Astrocyte of the spinal cord (primary cell): ENCODE results near the gene YY1.

Source experiments
- DNase-seq: peaks from one replicate; pipeline ENCODE4 v3.0.0; 2011; ENCODE audit warnings: low read depth, low spot score
- H3K4me3 ChIP-seq: 2 replicates; pipeline ENCODE4 v1.5.1; 2011; ENCODE audit warnings: low read depth, mild to moderate bottlenecking, low read length, moderate library complexity
- in situ Hi-C: cut with HindIII; loops from 2 replicates; pipeline ENCODE4 v1.10.0; 2017; ENCODE audit warnings: low sequenced_read_pairs
- TF ChIP-seq, protein P1 (sequence below): IDR thresholded peaks from 2 replicates; pipeline ENCODE4 v1.5.1; 2012; ENCODE audit warnings: low read depth, mild to moderate bottlenecking, low read length, inconsistent platforms

YY1 gene

GRCh38 chr14:100323942-100324307, 85.0 kb downstream of the YY1 start:
- H3K4me3 ChIP-seq: no peak overlapping the region
- TF ChIP-seq, protein P1, sequence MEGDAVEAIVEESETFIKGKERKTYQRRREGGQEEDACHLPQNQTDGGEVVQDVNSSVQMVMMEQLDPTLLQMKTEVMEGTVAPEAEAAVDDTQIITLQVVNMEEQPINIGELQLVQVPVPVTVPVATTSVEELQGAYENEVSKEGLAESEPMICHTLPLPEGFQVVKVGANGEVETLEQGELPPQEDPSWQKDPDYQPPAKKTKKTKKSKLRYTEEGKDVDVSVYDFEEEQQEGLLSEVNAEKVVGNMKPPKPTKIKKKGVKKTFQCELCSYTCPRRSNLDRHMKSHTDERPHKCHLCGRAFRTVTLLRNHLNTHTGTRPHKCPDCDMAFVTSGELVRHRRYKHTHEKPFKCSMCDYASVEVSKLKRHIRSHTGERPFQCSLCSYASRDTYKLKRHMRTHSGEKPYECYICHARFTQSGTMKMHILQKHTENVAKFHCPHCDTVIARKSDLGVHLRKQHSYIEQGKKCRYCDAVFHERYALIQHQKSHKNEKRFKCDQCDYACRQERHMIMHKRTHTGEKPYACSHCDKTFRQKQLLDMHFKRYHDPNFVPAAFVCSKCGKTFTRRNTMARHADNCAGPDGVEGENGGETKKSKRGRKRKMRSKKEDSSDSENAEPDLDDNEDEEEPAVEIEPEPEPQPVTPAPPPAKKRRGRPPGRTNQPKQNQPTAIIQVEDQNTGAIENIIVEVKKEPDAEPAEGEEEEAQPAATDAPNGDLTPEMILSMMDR: no peak
- in situ Hi-C loops: no loop called here

DNA sequence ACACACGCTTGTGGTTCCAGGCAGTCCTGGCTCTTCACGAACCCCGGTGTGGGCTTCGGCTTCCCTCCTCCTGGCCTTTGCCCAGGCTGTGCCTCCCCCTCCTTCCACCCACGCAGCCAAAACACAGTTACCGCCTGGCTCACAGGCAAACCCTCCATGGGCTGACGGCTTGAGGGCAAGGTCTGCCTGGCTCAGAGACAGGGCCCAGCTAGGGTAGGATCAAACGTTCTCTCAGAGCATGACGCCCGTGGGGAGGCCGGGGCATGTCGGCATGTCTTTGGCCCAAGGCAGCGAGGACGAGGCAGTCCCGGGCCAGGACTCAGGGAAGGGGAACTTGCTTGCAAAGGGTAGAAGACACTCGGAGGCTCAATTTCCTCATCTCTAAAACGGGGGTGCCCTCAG, 86.3 kb downstream of the YY1 start:
- no peak for DNase-seq
- TF ChIP-seq, protein P1: no peak
- H3K4me3 ChIP-seq: no peak overlapping the region
- in situ Hi-C loops: no loop called here

More at GRCh38 chr14:100323942-100324307, 85.0 kb downstream of the YY1 start:
- DNase-seq: no peak

- in situ Hi-C loops: no loop called here
- no peak overlapping the region for H3K4me3 ChIP-seq
- TF ChIP-seq, protein P1: no peak
- DNase-seq: no peak
These were observed 87.0 kb downstream of the YY1 start for GRCh38 chr14:100325958-100326357.

DNA sequence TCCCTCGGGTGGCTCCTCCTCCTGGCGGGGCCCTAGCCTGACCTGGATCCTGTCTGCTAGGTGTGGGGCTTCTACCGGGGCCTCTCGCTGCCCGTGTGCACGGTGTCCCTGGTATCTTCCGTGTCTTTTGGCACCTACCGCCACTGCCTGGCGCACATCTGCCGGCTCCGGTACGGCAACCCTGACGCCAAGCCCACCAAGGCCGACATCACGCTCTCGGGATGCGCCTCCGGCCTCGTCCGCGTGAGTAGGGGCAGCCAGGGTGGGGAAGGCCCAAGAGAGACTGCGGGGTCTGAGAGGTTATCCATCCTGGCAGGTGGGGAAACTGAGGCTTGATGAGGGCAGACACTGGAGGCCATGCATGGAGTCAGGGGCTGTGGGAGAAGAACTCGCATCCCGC, 88.2 kb downstream of the YY1 start:
- no peak overlapping the region for H3K4me3 ChIP-seq
- in situ Hi-C loops: no loop called here
- DNase-seq: no peak
- TF ChIP-seq, protein P1: no peak

- no peak overlapping the region for H3K4me3 ChIP-seq
- in situ Hi-C loops: no loop called here
- TF ChIP-seq, protein P1: no peak
- DNase-seq: no peak
These were observed 89.7 kb downstream of the YY1 start for GRCh38 chr14:100328495-100329163.

- in situ Hi-C loops: no loop called here
- no peak for DNase-seq
- TF ChIP-seq, protein P1: no peak
- H3K4me3 ChIP-seq: no peak overlapping the region
These were observed 90.5 kb downstream of the YY1 start for GRCh38 chr14:100329233-100330006.
